Bone marrow (tissue), 2 donors: ENCODE data around the gene TVP23A.
"Not testable (repeated sequence)": the region's sequence is repeated elsewhere in the genome, so short reads cannot be mapped to it uniquely, and the experiment has no call there.

Source experiments
- DNase-seq, 2 donors: peaks; one replicate each; lab custom pipeline; 2025; lab: John Stamatoyannopoulos, UW

The TVP23A gene

GRCh38 chr16:10799736-10800135 lies 18.9 kb downstream of the TVP23A start:
- DNase-seq: no peak

- DNase-seq: no peak
Measured at GRCh38 chr16:10791048-10791447, 27.5 kb downstream of the TVP23A start.

- DNase-seq: not testable (repeated sequence)
Measured at GRCh38 chr16:10788630-10789029, 30.0 kb downstream of the TVP23A start.

- DNase-seq: no peak
Measured at GRCh38 chr16:10787304-10787703, 31.3 kb downstream of the TVP23A start.

- DNase-seq: no peak
Measured at GRCh38 chr16:10782628-10783027, 36.0 kb downstream of the TVP23A start.

- DNase-seq: no peak
Measured at GRCh38 chr16:10780628-10781027, 38.0 kb downstream of the TVP23A start.

- not testable (repeated sequence) for DNase-seq
Measured at GRCh38 chr16:10779908-10780307, 38.7 kb downstream of the TVP23A start.

GRCh38 chr16:10777356-10777755 lies 41.2 kb downstream of the TVP23A start:
- DNase-seq: no peak

- not testable (repeated sequence) for DNase-seq
Measured at GRCh38 chr16:10776923-10777322, 41.7 kb downstream of the TVP23A start.

- no peak for DNase-seq
Measured at GRCh38 chr16:10776280-10776679, 42.3 kb downstream of the TVP23A start.

GRCh38 chr16:10770907-10771306 lies 47.7 kb downstream of the TVP23A start:
- DNase-seq: peak in 1 of 2 donors; percentile 61

GRCh38 chr16:10769381-10769780 lies 49.2 kb downstream of the TVP23A start:
- DNase-seq: no peak

- DNase-seq: no peak
Measured at GRCh38 chr16:10767127-10767526, 51.5 kb downstream of the TVP23A start.

- DNase-seq: no peak
Measured at GRCh38 chr16:10765772-10766171, 52.8 kb downstream of the TVP23A start.

GRCh38 chr16:10763456-10763855 lies 55.1 kb downstream of the TVP23A start:
- no peak for DNase-seq

- no peak for DNase-seq
Measured at GRCh38 chr16:10762336-10763016, 56.1 kb downstream of the TVP23A start.

GRCh38 chr16:10761373-10761772 lies 57.2 kb downstream of the TVP23A start:
- no peak for DNase-seq

- no peak for DNase-seq
Measured at GRCh38 chr16:10760858-10761257, 57.7 kb downstream of the TVP23A start.

- DNase-seq: no peak
Measured at GRCh38 chr16:10756574-10756973, 62.0 kb downstream of the TVP23A start.

- no peak for DNase-seq
Measured at GRCh38 chr16:10754941-10755340, 63.7 kb downstream of the TVP23A start.

- no peak for DNase-seq
Measured at GRCh38 chr16:10753670-10754069, 64.9 kb downstream of the TVP23A start.

- peak; percentile 29 to 39 for DNase-seq
Measured at GRCh38 chr16:10752843-10753523, 65.6 kb downstream of the TVP23A start.

- DNase-seq: no peak
Measured at GRCh38 chr16:10751291-10751697, 67.3 kb downstream of the TVP23A start.

- no peak for DNase-seq
Measured at GRCh38 chr16:10750793-10751192, 67.8 kb downstream of the TVP23A start.
